GM13976 (cell line): Measurements from ENCODE around the gene CLECL1.
A peak's percentile ranks its signal among the peaks of the same experiment; 100 is the strongest.

ENCODE experiments used
- DNase-seq: peaks from one replicate; pipeline ENCODE4 v3.0.0; 2012; ENCODE audit warnings: low spot score
- CTCF ChIP-seq: IDR thresholded peaks from 2 replicates; pipeline ENCODE4 v1.5.1; 2012; ENCODE audit warnings: borderline replicate concordance, mild to moderate bottlenecking; ENCODE audit not compliant: insufficient read depth; ENCODE audit errors: extremely low read depth, missing control alignments, control extremely low read depth
- in situ Hi-C: fragments of 300-500 bp; cut with MboI; formaldehyde crosslinking; loops from one replicate; pipeline ENCODE4 v1.12.0; 2022; ENCODE audit warnings: low sequenced_read_pairs, mixed read lengths, inconsistent platforms; ENCODE audit not compliant: unreplicated experiment

The CLECL1 gene

GRCh38 chr12:9732921-9733461 lies at the start of gene CLECL1:
Gene CLECL1, minus strand, starts transcription at chr12:9733097.
- peak; percentile 54 for DNase-seq
- in situ Hi-C loops, result loop anchor here (5.0 kb wide), 1 partner anchor 61 kb away; no protein-coding TSS in a partner anchor
- TF ChIP-seq CTCF, result no peak

GRCh38 chr12:9781360-9781759 lies 48.5 kb upstream of the CLECL1 start:
- in situ Hi-C loops, result no loop called here
- no peak for TF ChIP-seq CTCF
- no peak for DNase-seq

GRCh38 chr12:9779209-9779608 lies 46.3 kb upstream of the CLECL1 start:
- DNase-seq, result no peak
- TF ChIP-seq CTCF, result no peak
- in situ Hi-C loops, result no loop called here

GRCh38 chr12:9776781-9777180 lies 43.9 kb upstream of the CLECL1 start:
- no peak for DNase-seq
- in situ Hi-C loops, result no loop called here
- TF ChIP-seq CTCF, result no peak

- TF ChIP-seq CTCF, result no peak
- in situ Hi-C loops, result no loop called here
- DNase-seq, result no peak
Measured at GRCh38 chr12:9773216-9773877, 40.5 kb upstream of the CLECL1 start.

GRCh38 chr12:9763025-9763424 lies 30.1 kb upstream of the CLECL1 start:
- DNase-seq, result no peak
- no peak for TF ChIP-seq CTCF
- in situ Hi-C loops, result no loop called here
